ENCODE measurements around the gene UPF1.
A peak's percentile ranks its signal among the peaks of the same experiment; 100 is the strongest.

UPF1 gene

DNA sequence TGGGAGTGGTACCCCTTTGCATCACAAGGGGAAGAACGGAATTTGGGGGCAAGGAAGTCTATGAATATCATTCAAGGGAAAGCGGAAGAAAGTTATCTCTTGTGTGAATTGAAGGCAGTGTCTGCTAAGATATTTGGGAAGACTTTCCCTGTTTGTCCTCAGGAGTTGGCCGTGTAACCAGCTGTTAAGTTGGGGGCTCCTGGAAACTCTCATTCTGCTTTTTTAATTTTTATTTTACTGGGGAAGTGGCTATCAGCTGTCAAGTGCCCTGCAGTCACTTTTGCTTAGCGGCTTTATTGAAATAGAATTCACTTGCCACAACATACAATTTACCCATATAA is 2.9 kb downstream of the UPF1 start:
- no peak for DNase-seq (ENCODE audit: extremely low read depth in 1 of 2, low read depth in 1 of 2)

GRCh38 chr19:18839465-18840287 is 7.9 kb downstream of the UPF1 start:
- DNase-seq (ENCODE audit: extremely low read depth in 1 of 2, low read depth in 1 of 2): no peak

DNA sequence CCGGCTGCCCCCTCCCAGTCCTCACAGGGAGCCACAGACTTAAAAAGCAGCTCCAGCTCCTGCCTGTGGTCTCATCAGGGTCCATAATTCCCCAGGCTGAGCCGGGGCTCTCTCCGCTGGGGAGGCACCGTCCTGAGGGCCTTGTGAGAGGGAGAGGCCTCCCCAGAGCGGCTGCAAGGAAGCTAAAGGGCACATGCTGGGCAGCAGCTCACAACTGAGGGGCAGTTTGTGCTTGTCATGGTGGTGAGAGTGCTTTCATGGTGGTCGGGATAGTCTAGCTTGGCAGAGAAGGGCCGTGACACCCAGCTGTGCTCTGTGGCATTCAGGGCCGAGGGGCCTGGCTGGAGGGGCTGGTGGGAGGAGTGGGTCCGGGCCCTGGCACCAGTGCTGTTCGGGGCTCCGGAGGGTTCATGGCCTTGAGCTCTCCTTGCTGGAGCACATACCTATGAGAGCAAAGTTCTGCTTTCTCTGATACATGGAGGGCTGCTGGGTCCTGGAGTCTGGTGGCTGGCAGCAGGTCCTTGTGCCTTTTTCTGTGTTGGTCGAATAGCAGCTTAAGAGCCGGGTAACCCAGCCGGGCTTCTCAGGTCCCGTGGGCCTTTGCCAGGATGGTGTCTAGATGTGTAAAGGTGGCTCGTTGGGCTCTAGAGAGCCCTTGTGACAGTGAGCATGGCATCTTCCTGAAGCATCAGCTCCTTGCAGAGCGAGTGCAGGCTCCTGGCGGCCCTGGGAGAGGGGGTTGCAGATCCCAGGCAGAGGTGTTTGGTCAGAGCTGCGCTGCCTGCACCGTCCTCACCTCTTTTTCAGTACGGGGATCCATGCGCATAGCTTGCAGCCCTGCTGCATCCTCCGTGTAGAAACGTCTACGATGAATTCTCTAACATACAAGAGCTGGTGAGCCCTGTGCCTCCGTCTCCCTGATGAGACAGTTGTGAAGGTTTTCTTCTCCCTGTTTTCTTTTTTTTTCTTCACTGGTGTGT is 8.8 kb downstream of the UPF1 start:
- no peak for DNase-seq (ENCODE audit: extremely low read depth in 1 of 2, low read depth in 1 of 2)

GRCh38 chr19:18841400-18841799 is 9.6 kb downstream of the UPF1 start:
- DNase-seq (ENCODE audit: extremely low read depth in 1 of 2, low read depth in 1 of 2): no peak

DNA sequence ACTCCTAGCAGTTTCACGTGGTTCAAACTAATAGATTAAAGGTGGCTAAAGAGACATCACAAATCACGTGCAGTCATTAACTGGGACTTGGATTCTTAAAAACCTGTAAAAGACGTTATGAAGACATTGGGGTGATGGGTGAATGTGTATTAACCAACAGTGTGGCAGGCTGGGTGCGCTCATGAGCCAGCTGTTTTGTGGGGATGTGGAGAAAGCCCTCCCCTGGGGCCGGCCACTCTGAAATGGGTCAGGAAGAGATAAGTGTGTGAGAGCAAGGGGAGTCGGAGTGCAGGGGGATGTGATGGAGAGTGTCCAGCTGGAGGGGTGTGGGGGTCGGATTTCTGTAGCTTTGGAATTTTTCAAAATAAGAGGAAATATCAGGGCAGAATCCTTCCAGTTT is 10.4 kb downstream of the UPF1 start:
- DNase-seq (ENCODE audit: extremely low read depth in 1 of 2, low read depth in 1 of 2): no peak

- DNase-seq (ENCODE audit: extremely low read depth in 1 of 2, low read depth in 1 of 2): no peak
Measured at GRCh38 chr19:18843960-18844359, 12.2 kb downstream of the UPF1 start.

GRCh38 chr19:18844806-18845329 is 13.1 kb downstream of the UPF1 start:
- DNase-seq (ENCODE audit: extremely low read depth in 1 of 2, low read depth in 1 of 2): no peak

GRCh38 chr19:18845961-18846360 is 14.2 kb downstream of the UPF1 start:
- no peak for DNase-seq (ENCODE audit: extremely low read depth in 1 of 2, low read depth in 1 of 2)

DNA sequence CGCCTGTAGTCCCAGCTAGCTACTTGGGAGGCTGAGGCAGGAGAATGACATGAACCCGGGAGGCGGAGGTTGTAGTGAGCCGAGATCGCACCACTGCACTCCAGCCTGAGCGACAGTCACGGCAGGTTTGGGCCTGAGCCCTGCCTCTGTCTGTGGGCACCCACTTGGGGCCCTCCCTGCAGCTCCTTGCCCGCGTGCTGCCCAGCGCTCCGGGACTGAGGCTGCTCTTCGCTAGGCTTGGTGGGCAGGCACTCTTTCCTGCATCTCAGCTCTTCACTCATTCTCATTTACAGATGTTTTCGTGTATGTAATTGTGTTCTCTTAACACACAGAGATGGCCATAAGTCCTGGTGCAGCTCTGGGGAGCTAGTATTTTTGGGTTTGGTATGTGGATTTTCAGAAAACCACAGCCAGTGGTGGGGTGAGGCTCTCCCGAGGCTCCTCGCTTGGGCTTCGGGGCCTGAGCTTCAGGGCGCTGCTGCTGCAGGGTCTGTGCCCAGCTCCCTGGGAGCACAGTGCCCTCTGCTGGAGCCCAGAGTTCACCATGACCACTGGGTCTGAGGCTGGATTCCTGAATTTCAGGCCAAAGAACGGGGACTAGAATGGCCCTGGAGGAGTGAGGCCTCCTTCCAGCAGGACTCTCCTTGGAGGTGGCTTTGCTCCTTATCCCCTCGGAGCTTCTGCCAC is 15.2 kb downstream of the UPF1 start:
- DNase-seq (ENCODE audit: extremely low read depth in 1 of 2, low read depth in 1 of 2): peak; percentile 28 to 42

- DNase-seq (ENCODE audit: extremely low read depth in 1 of 2, low read depth in 1 of 2): no peak
Measured at GRCh38 chr19:18847549-18848463, 16.0 kb downstream of the UPF1 start.

GRCh38 chr19:18848878-18849661 is 17.3 kb downstream of the UPF1 start:
- DNase-seq (ENCODE audit: extremely low read depth in 1 of 2, low read depth in 1 of 2): peak in 1 of 2 donors; percentile 46

- no peak for DNase-seq (ENCODE audit: extremely low read depth in 1 of 2, low read depth in 1 of 2)
Measured at GRCh38 chr19:18849838-18850400, 18.2 kb downstream of the UPF1 start.

DNA sequence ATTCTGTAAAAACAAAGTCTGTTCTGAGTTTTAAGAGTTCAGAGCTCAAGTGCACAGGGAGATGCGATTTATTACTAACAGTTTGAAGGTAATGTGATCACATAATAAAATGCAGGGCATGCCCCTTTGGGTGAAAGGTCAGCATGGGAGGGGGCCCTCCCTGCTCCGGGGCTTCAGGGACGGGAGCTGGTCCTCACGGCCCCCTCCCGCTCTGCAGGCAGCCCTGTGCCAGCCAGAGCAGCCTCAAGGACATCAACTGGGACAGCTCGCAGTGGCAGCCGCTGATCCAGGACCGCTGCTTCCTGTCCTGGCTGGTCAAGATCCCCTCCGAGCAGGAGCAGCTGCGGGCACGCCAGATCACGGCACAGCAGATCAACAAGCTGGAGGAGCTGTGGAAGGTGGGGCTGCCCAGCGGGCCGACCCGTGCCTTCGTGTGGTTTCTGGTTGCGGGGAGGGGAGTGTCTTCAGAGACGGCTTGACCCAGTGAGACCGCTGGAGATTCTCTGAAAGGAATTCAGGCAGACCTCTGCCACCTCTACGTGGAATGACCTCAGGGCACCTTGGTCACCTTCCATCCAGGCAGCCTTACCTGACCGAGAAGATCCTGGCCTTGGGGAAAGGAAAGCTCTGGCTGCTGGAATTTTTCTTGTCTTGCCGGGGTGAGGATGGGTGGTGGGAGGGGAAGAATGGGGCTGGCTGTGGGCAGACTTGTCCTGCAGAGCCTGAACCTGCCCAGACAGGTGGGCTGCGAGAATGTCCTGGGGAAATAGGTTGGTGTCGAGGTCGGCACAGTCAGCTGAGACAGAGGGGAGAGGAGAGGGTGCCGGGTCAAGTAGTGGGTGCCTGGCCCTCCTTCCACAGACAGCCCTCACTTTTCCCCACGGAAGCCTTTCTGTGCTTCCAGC is 19.0 kb downstream of the UPF1 start:
- no peak for DNase-seq (ENCODE audit: extremely low read depth in 1 of 2, low read depth in 1 of 2)

- DNase-seq (ENCODE audit: extremely low read depth in 1 of 2, low read depth in 1 of 2): no peak
Measured at GRCh38 chr19:18851673-18852325, 20.0 kb downstream of the UPF1 start.

- no peak for DNase-seq (ENCODE audit: extremely low read depth in 1 of 2, low read depth in 1 of 2)
Measured at GRCh38 chr19:18852648-18853047, 20.9 kb downstream of the UPF1 start.

- no peak for DNase-seq (ENCODE audit: extremely low read depth in 1 of 2, low read depth in 1 of 2)
Measured at GRCh38 chr19:18853755-18854427, 22.1 kb downstream of the UPF1 start.

DNA sequence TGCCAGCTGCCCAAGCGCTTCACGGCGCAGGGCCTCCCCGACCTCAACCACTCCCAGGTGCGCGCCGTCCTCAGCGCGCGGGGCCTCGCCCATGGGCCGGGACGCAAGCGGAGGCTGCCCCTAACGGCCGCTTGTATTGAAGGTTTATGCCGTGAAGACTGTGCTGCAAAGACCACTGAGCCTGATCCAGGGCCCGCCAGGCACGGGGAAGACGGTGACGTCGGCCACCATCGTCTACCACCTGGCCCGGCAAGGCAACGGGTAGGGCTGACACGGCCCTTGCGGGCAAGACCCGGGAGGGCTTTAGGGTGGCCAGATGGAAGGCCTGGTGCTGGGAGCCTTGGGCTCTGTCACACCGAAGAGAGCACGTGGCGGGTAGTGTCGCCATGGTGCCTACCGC is 23.2 kb downstream of the UPF1 start:
- no peak for DNase-seq (ENCODE audit: extremely low read depth in 1 of 2, low read depth in 1 of 2)
